HEK293 (cell line): Measurements from ENCODE around the gene IZUMO1R.
"Not testable (repeated sequence)": the region's sequence is repeated elsewhere in the genome, so short reads cannot be mapped to it uniquely, and the experiment has no call there.

ENCODE experiments used
- CTCF ChIA-PET: fragments of 350-600 bp; formaldehyde crosslinking; extraction: SDS; loops from one replicate; lab custom pipeline; 2021; ENCODE audit warnings: antibody characterized with exemption; lab: Yijun Ruan, JAX
- POLR2A ChIA-PET: fragments of 300-600 bp; formaldehyde crosslinking; extraction: SDS; loops from one replicate; lab custom pipeline; 2020; ENCODE audit warnings: antibody characterized with exemption, inconsistent platforms; lab: Yijun Ruan, JAX
- H3K27ac ChIP-seq: fragments of 200-500 bp; sonication (Bioruptor generic); 2 replicates; pipeline ENCODE4 v1.5.1; 2014; ENCODE audit warnings: low read depth, low read length, control low read depth, inconsistent platforms; ENCODE audit errors: extremely low read depth
- H3K36me3 ChIP-seq, 2 experiments: fragments of 200-500 bp in 1 of 2; sonication (Bioruptor generic) in 1 of 2; 1 replicate in 1 of 2; 2 replicates in 1 of 2; pipeline ENCODE4 v1.5.1; 2014 to 2017; ENCODE audit warnings: inconsistent platforms in 2 of 2, low read length in 2 of 2; ENCODE audit not compliant: control insufficient read depth in 2 of 2, insufficient read depth in 1 of 2
- H3K4me1 ChIP-seq: fragments of 200-500 bp; sonication (Bioruptor generic); 2 replicates; pipeline ENCODE4 v1.5.1; 2014; ENCODE audit warnings: mild to moderate bottlenecking, low read length, inconsistent platforms; ENCODE audit not compliant: control insufficient read depth, insufficient read depth
- H3K4me3 ChIP-seq: 2 replicates; pipeline ENCODE4 v1.5.1; 2011; ENCODE audit warnings: low read depth, mild to moderate bottlenecking, control low read depth, low read length, moderate library complexity
- H3K9me3 ChIP-seq: fragments of 200-500 bp; sonication (Bioruptor generic); 2 replicates; pipeline ENCODE4 v1.5.1; 2014; ENCODE audit warnings: low read depth, low read length, inconsistent platforms; ENCODE audit not compliant: control insufficient read depth, insufficient read depth
- BCL11A ChIP-seq: fragments of 450-650 bp; formaldehyde crosslinking; IDR thresholded peaks from 2 replicates; pipeline ENCODE4 v1.5.1; 2016; ENCODE audit warnings: low read depth, missing biosample characterization, missing genetic modification characterization
- GLIS1 ChIP-seq: fragments of 450-650 bp; formaldehyde crosslinking; IDR thresholded peaks from 2 replicates; pipeline ENCODE4 v1.5.1; 2016; ENCODE audit warnings: missing biosample characterization, missing genetic modification characterization
- HOXC10 ChIP-seq: sonication (generic); formaldehyde crosslinking; IDR thresholded peaks from 2 replicates; pipeline ENCODE4 v1.8.1; 2023; ENCODE audit warnings: mild to moderate bottlenecking, missing genetic modification reagents
- IKZF3 ChIP-seq: fragments of 450-650 bp; IDR thresholded peaks from 2 replicates; pipeline ENCODE4 v1.5.0; 2018; ENCODE audit warnings: missing biosample characterization, mild to moderate bottlenecking, missing genetic modification characterization, moderate library complexity
- KLF7 ChIP-seq: fragments of 450-650 bp; formaldehyde crosslinking; IDR thresholded peaks from 2 replicates; pipeline ENCODE4 v1.5.1; 2016; ENCODE audit warnings: missing biosample characterization, missing genetic modification characterization, borderline replicate concordance
- MYNN ChIP-seq: fragments of 450-650 bp; formaldehyde crosslinking; IDR thresholded peaks from 2 replicates; pipeline ENCODE4 v1.5.1; 2016; ENCODE audit warnings: missing biosample characterization, missing genetic modification characterization, borderline replicate concordance
- ZBTB17 ChIP-seq: fragments of 450-650 bp; formaldehyde crosslinking; IDR thresholded peaks from 2 replicates; pipeline ENCODE4 v1.5.1; 2016; ENCODE audit warnings: missing biosample characterization, missing genetic modification characterization
- ZNF10 ChIP-seq: fragments of 450-650 bp; formaldehyde crosslinking; IDR thresholded peaks from 2 replicates; pipeline ENCODE4 v1.5.1; 2017; ENCODE audit warnings: missing biosample characterization, missing genetic modification characterization
- ZNF175 ChIP-seq: fragments of 450-650 bp; formaldehyde crosslinking; IDR thresholded peaks from 2 replicates; pipeline ENCODE4 v1.5.1; 2016; ENCODE audit warnings: missing biosample characterization, missing genetic modification characterization
- ZNF23 ChIP-seq: fragments of 450-650 bp; formaldehyde crosslinking; IDR thresholded peaks from 2 replicates; pipeline ENCODE4 v1.5.1; 2016; ENCODE audit warnings: missing biosample characterization, missing genetic modification characterization, borderline replicate concordance
- ZNF335 ChIP-seq: fragments of 450-650 bp; formaldehyde crosslinking; conservative IDR thresholded peaks from 2 replicates; pipeline ENCODE4 v1.5.1; 2016; ENCODE audit warnings: missing biosample characterization, missing genetic modification characterization
- ZNF561 ChIP-seq: fragments of 450-650 bp; IDR thresholded peaks from 2 replicates; pipeline ENCODE4 v1.5.1; 2018; ENCODE audit warnings: missing biosample characterization, missing genetic modification characterization, borderline replicate concordance
- ZNF747 ChIP-seq: fragments of 450-650 bp; formaldehyde crosslinking; IDR thresholded peaks from 2 replicates; pipeline ENCODE4 v1.5.1; 2016; ENCODE audit warnings: missing biosample characterization, missing genetic modification characterization
- ZNF76 ChIP-seq: fragments of 450-650 bp; formaldehyde crosslinking; IDR thresholded peaks from 2 replicates; pipeline ENCODE4; 2016; ENCODE audit warnings: low read depth, missing biosample characterization, missing genetic modification characterization, borderline replicate concordance
- ZSCAN23 ChIP-seq: fragments of 450-650 bp; formaldehyde crosslinking; IDR thresholded peaks from 2 replicates; pipeline ENCODE4 v1.5.1; 2016; ENCODE audit warnings: missing biosample characterization, missing genetic modification characterization
- ZSCAN30 ChIP-seq: fragments of 450-650 bp; IDR thresholded peaks from 2 replicates; pipeline ENCODE4 v1.5.1; 2018; ENCODE audit warnings: missing biosample characterization, mild to moderate bottlenecking, missing genetic modification characterization, moderate library complexity
- TF ChIP-seq, protein P1 (sequence below): fragments of 450-650 bp; formaldehyde crosslinking; IDR thresholded peaks from 2 replicates; pipeline ENCODE4 v1.5.1; 2016; ENCODE audit warnings: missing biosample characterization, missing genetic modification characterization
- TF ChIP-seq, protein P2 (sequence below): fragments of 450-650 bp; formaldehyde crosslinking; IDR thresholded peaks from 2 replicates; pipeline ENCODE4 v1.5.1; 2017; ENCODE audit warnings: missing biosample characterization, missing genetic modification characterization
- TF ChIP-seq, protein P3 (sequence below): fragments of 450-650 bp; formaldehyde crosslinking; IDR thresholded peaks from 2 replicates; pipeline ENCODE4; 2016; ENCODE audit warnings: missing biosample characterization, missing genetic modification characterization

The IZUMO1R gene

DNA sequence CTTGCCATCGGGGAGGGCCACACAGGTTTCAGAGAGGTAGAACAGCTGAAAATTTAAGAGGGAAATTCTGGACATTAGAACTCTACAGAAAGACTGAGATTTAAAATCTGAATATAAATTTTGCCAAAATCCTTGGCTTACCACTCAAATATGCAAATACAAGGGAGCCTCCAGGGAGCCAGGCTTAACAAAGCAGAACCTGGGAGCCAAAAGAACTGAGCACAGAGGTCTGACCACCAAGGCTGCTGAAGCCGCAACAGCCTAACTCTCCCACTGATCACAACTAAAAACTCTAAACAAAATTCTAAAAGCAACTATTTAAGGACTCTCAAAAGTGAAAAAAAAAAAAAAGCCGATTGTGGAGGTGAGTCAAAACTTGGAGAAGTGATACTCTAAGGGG is 34.3 kb downstream of the IZUMO1R start:
- no peaks in the 10 kb centered on the region for H3K9me3 ChIP-seq
- H3K27ac ChIP-seq, result no peak overlapping the region
- no peaks in the 10 kb centered on the region for H3K36me3 ChIP-seq
- no peak overlapping the region for H3K4me3 ChIP-seq
- ChIA-PET POLR2A (no interaction called here), CTCF (interaction anchor here (0.7 kb wide), 1 partner anchor 48 kb away, joined by 3 read pairs; no protein-coding TSS in a partner anchor)
- no peak for TF ChIP-seq ZNF175 (tag by site-specific recombination)
- no peak for TF ChIP-seq ZNF561 (tag by site-specific recombination)
- no peak for TF ChIP-seq KLF7 (tag by site-specific recombination)
- TF ChIP-seq IKZF3 (tag by site-specific recombination), result no peak
- no peak for TF ChIP-seq ZNF747 (tag by site-specific recombination)
- TF ChIP-seq, protein P1, sequence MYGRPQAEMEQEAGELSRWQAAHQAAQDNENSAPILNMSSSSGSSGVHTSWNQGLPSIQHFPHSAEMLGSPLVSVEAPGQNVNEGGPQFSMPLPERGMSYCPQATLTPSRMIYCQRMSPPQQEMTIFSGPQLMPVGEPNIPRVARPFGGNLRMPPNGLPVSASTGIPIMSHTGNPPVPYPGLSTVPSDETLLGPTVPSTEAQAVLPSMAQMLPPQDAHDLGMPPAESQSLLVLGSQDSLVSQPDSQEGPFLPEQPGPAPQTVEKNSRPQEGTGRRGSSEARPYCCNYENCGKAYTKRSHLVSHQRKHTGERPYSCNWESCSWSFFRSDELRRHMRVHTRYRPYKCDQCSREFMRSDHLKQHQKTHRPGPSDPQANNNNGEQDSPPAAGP (tag by site-specific recombination), result no peak
- TF ChIP-seq ZNF10, result no peak
- TF ChIP-seq, protein P2, sequence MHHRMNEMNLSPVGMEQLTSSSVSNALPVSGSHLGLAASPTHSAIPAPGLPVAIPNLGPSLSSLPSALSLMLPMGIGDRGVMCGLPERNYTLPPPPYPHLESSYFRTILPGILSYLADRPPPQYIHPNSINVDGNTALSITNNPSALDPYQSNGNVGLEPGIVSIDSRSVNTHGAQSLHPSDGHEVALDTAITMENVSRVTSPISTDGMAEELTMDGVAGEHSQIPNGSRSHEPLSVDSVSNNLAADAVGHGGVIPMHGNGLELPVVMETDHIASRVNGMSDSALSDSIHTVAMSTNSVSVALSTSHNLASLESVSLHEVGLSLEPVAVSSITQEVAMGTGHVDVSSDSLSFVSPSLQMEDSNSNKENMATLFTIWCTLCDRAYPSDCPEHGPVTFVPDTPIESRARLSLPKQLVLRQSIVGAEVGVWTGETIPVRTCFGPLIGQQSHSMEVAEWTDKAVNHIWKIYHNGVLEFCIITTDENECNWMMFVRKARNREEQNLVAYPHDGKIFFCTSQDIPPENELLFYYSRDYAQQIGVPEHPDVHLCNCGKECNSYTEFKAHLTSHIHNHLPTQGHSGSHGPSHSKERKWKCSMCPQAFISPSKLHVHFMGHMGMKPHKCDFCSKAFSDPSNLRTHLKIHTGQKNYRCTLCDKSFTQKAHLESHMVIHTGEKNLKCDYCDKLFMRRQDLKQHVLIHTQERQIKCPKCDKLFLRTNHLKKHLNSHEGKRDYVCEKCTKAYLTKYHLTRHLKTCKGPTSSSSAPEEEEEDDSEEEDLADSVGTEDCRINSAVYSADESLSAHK (tag by site-specific recombination), result no peak
- TF ChIP-seq ZNF76 (tag by site-specific recombination), result no peak
- no peak for TF ChIP-seq MYNN (tag by site-specific recombination)
- TF ChIP-seq BCL11A (tag by site-specific recombination), result no peak
- TF ChIP-seq ZSCAN30 (tag by site-specific recombination), result no peak
- TF ChIP-seq, all 188 proteins: peak for 0
- no peaks in the 10 kb centered on the region for H3K4me1 ChIP-seq

DNA sequence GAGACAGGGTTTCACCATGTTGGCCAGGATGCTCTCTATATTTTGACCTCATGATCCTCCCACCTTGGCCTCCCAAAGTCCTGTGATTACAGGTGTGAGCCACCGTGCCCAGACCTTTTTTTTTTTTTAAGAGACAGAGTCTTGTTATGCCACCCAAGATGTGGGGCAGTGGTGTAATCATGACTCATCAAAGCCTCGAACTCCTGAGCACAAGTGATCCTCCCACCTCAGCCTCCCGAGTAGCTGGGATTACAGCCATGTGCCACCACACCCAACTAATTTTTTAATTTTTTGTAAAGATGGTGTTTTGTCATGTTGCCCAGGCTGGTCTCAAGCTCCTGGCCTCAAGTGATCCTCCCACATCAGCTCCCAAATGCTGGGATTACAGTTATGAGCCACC is 37.9 kb downstream of the IZUMO1R start:
- CTCF ChIA-PET, result interaction anchor here (0.6 kb wide), 1 partner anchor 262 kb away, joined by 4 read pairs; no protein-coding TSS in a partner anchor

DNA sequence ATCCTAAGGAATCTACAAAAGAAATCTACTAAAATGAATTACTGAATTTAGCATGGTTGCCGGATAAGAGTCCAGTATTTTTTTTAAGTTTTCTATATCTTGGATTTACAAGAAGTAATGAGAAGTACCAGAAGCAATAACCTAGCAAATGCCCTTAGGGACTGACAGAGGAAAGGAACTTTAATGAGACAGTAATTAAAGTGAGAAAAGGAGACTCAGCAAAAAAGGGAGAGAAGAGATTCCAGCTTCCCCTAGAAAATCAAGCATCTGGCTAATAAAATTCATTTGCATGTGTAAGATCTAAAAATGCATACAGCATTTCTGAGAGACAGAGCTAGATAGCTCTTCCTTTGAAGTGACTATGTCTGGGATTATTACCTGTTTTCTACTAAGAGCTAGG is 39.1 kb downstream of the IZUMO1R start:
- Histone ChIP-seq H3K36me3 (no peaks in the 10 kb centered on the region), H3K27ac (no peak overlapping the region), H3K4me3 (no peak overlapping the region), H3K4me1 (no peaks in the 10 kb centered on the region), H3K9me3 (no peaks in the 10 kb centered on the region)
- POLR2A ChIA-PET, result no interaction called here
- TF ChIP-seq, protein P3, sequence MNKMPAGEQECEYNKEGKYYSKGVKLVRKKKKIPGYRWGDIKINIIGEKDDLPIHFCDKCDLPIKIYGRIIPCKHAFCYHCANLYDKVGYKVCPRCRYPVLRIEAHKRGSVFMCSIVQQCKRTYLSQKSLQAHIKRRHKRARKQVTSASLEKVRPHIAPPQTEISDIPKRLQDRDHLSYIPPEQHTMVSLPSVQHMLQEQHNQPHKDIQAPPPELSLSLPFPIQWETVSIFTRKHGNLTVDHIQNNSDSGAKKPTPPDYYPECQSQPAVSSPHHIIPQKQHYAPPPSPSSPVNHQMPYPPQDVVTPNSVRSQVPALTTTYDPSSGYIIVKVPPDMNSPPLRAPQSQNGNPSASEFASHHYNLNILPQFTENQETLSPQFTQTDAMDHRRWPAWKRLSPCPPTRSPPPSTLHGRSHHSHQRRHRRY (tag by site-specific recombination), result no peak
- CTCF ChIA-PET, result no interaction called here

More for the DNA sequence above, 37.9 kb downstream of the IZUMO1R start:
- Histone ChIP-seq H3K9me3 (no peaks in the 10 kb centered on the region), H3K27ac (no peak overlapping the region), H3K4me1 (no peaks in the 10 kb centered on the region), H3K4me3 (no peak overlapping the region), H3K36me3 (no peaks in the 10 kb centered on the region)
- POLR2A ChIA-PET, result no interaction called here
- TF ChIP-seq HOXC10 (CRISPR knock-in tag) (no peak), GLIS1 (no peak), ZNF23 (tag by site-specific recombination) (no peak), ZNF335 (no peak), ZSCAN23 (tag by site-specific recombination) (no peak), ZBTB17 (tag by site-specific recombination) (no peak)

DNA sequence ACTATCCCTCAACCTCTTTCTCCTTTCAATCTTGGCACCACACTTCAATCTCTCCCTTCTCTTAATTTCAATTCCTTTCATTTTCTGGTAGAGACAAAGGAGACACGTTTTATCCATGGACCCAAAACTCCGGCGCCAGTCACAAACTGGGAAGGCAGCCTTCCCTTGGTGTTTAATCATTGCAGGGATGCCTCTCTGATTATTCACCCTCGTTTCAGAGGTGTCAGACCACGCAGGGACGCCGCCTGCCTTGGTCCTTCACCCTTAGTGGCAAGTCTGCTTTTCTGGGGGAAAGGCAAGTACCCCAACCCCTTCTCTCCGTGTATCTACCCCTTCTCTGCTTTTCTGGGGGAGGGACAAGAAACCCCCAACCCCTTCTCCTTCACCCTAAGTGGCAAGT is 41.9 kb downstream of the IZUMO1R start:
- H3K4me3 ChIP-seq, CTCF ChIA-PET, H3K36me3 ChIP-seq, POLR2A ChIA-PET, H3K4me1 ChIP-seq, H3K9me3 ChIP-seq, H3K27ac ChIP-seq: not testable (repeated sequence)

DNA sequence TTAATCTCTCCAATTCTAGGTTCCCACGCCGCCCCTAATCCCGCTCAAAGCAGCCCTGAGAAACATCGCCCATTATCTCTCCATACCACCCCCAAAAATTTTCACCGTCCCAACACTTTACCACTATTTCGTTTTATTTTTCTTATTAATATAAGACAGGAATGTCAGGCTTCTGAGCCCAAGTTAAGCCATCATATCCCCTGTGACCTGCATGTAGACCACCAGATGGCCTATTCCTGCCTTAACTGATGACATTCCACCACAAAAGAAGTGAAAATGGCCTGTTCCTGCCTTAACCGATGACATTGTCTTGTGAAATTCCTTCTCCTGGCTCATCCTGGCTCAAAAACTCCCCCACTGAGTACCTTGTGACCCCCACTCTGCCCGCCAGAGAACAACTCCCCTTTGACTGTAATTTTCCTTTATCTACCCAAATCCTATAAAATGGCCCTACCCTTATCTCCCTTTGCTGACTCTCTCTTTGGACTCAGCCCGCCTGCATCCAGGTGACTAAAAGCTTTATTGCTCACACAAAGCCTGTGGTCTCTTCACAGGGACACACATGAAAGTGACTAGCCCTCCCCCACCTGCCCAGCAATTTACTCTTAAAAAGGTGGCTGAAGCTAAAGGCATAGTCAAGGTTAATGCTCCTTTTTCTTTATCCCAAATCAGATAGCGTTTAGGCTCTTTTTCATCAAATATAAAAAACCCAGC is 46.6 kb downstream of the IZUMO1R start:
- CTCF ChIA-PET, H3K4me1 ChIP-seq, H3K4me3 ChIP-seq, H3K27ac ChIP-seq, H3K9me3 ChIP-seq, H3K36me3 ChIP-seq, POLR2A ChIA-PET: not testable (repeated sequence)
